ENCODE measurements around the gene CLCN6. TPM values are rescaled to one million over a fixed set of nuclear protein-coding genes. Genes with fewer than 3 reads are reported as not detected.

CLCN6 gene
- total RNA-seq, 2 donors from 2014 or later: 29.6 to 31.5 TPM

DNA sequence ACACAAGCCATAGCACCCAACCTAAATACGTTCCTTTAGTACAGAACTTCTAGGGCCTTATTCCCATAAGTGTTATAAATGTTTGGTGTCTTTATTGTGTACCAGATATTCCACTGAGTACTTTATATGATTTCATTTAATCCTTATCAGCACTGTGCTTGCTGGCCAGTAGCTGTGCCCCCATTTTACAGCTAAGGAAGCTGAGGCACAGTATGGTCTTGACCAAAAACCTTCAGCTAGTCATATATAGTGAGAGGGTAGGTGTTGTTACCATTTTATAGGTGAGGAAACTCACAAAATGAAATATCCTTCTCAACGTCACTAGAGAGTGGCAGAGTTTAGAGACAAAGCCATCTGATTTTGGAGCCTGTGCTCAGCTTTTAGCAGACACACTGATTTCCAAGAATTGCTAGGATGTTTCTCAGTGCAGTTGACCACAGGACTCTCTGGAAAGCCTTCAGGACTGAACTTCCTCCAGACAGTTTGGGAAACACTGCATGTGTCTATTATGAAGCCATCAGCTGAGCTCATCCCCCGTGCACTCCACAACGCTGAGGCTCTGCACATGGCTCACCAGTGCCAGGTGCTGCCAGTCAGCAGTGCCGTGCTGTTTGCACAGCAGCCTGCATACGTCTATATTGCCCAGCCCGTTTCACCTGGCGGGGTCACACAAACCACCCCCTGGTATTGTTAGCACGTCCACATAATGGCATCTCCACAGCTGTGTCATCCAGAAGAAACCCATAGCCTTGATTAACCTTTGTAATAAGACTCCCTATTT lies 26.1 kb downstream of the CLCN6 start:
- Mint-ChIP-seq H3K9me3 (no peaks in the 10 kb centered on the region), H3K27ac (no peak overlapping the region), H3K4me1 (no peaks in the 10 kb centered on the region), H3K36me3 (ENCODE audit: low read depth) (peaks cover 72% of the 10 kb centered on the region), H3K27me3 (ENCODE audit: insufficient read depth) (no peaks in the 10 kb centered on the region), H3K4me3 (no peak overlapping the region)
- Histone ChIP-seq H3K27ac (ENCODE audit: low read depth, low read length) (no peak overlapping the region), H3K36me3 (ENCODE audit: control insufficient read depth, insufficient read depth, low read length) (peaks cover 83% of the 10 kb centered on the region), H3K9ac (ENCODE audit: extremely low read depth, low read length, poor library complexity, severe bottlenecking) (no peak overlapping the region), H3K4me3 (ENCODE audit: low read length) (no peak overlapping the region), H3K4me1 (ENCODE audit: control insufficient read depth, insufficient read depth, low read length) (no peaks in the 10 kb centered on the region), H3K9me3 (ENCODE audit: control insufficient read depth, low read length) (no peaks in the 10 kb centered on the region), H3K27me3 (ENCODE audit: control insufficient read depth, insufficient read depth, low read length, poor library complexity, severe bottlenecking) (no peaks in the 10 kb centered on the region)
- TF ChIP-seq, protein P1, sequence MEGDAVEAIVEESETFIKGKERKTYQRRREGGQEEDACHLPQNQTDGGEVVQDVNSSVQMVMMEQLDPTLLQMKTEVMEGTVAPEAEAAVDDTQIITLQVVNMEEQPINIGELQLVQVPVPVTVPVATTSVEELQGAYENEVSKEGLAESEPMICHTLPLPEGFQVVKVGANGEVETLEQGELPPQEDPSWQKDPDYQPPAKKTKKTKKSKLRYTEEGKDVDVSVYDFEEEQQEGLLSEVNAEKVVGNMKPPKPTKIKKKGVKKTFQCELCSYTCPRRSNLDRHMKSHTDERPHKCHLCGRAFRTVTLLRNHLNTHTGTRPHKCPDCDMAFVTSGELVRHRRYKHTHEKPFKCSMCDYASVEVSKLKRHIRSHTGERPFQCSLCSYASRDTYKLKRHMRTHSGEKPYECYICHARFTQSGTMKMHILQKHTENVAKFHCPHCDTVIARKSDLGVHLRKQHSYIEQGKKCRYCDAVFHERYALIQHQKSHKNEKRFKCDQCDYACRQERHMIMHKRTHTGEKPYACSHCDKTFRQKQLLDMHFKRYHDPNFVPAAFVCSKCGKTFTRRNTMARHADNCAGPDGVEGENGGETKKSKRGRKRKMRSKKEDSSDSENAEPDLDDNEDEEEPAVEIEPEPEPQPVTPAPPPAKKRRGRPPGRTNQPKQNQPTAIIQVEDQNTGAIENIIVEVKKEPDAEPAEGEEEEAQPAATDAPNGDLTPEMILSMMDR (conservative IDR thresholded peaks at IDR 0.05): no peak
- no peak for DNase-seq
- 90 to 95% methylated on average over 6 to 8 of the region's 9 CpGs for WGBS, 2 experiments (ENCODE audit: insufficient coverage in 1 of 2, insufficient read length in 1 of 2)

DNA sequence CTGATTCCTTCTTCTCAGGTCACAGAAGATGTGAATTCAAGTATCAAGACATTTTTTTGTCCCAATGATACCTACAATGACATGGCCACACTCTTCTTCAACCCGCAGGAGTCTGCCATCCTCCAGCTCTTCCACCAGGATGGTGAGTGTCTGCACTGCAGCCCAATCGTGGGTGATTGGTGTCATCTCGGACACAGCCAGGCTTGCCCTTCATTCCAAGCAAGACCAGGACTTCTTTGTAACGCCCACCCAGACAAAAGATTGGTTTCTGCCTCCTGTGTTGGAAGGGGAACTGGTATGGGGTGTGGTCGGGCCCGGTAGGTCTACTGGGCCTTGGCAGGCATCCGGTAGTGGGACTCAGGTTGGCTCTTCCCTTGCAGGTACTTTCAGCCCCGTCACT lies 27.5 kb downstream of the CLCN6 start:
- no peaks in the 10 kb centered on the region for H3K4me1 ChIP-seq (ENCODE audit: control insufficient read depth, insufficient read depth, low read length)
- WGBS, 2 experiments (ENCODE audit: insufficient coverage in 1 of 2, insufficient read length in 1 of 2): 96 to 99% methylated on average over 6 to 8 of the region's 8 CpGs
- Mint-ChIP-seq H3K36me3 (ENCODE audit: low read depth) (peaks cover 68% of the 10 kb centered on the region), H3K4me3 (no peak overlapping the region), H3K27me3 (ENCODE audit: insufficient read depth) (no peaks in the 10 kb centered on the region), H3K9me3 (no peaks in the 10 kb centered on the region), H3K27ac (no peak overlapping the region), H3K4me1 (no peaks in the 10 kb centered on the region)
- peaks cover 79% of the 10 kb centered on the region for H3K36me3 ChIP-seq (ENCODE audit: control insufficient read depth, insufficient read depth, low read length)
- H3K9me3 ChIP-seq (ENCODE audit: control insufficient read depth, low read length): no peaks in the 10 kb centered on the region
- TF ChIP-seq, protein P1 (conservative IDR thresholded peaks at IDR 0.05): no peak
- no peak overlapping the region for H3K4me3 ChIP-seq (ENCODE audit: low read length)
- H3K9ac ChIP-seq (ENCODE audit: extremely low read depth, low read length, poor library complexity, severe bottlenecking): no peak overlapping the region
- no peak overlapping the region for H3K27ac ChIP-seq (ENCODE audit: low read depth, low read length)
- no peak for DNase-seq
- H3K27me3 ChIP-seq (ENCODE audit: control insufficient read depth, insufficient read depth, low read length, poor library complexity, severe bottlenecking): no peaks in the 10 kb centered on the region

DNA sequence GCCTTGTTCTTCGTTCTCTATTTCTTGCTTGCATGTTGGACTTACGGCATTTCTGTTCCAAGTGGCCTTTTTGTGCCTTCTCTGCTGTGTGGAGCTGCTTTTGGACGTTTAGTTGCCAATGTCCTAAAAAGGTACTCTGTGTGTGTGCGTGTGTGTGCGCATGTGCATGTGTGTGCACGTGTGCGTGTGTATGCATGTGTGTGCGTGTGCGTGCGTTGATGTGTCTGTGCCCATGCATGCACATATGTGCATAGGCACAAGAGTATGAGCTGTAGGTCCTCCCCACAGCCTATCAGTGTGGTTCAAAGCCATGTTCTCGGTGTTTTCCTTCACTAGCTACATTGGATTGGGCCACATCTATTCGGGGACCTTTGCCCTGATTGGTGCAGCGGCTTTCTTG lies 27.9 kb downstream of the CLCN6 start:
- H3K27ac ChIP-seq (ENCODE audit: low read depth, low read length): no peak overlapping the region
- H3K4me1 ChIP-seq (ENCODE audit: control insufficient read depth, insufficient read depth, low read length): no peaks in the 10 kb centered on the region
- peaks cover 75% of the 10 kb centered on the region for H3K36me3 ChIP-seq (ENCODE audit: control insufficient read depth, insufficient read depth, low read length)

More for the DNA sequence above, 27.9 kb downstream of the CLCN6 start:
- 95 to 96% methylated on average over 13 of the region's 13 CpGs for WGBS, 2 experiments (ENCODE audit: insufficient coverage in 1 of 2, insufficient read length in 1 of 2)
- Histone ChIP-seq H3K4me3 (ENCODE audit: low read length) (no peak overlapping the region), H3K9ac (ENCODE audit: extremely low read depth, low read length, poor library complexity, severe bottlenecking) (no peak overlapping the region), H3K27me3 (ENCODE audit: control insufficient read depth, insufficient read depth, low read length, poor library complexity, severe bottlenecking) (no peaks in the 10 kb centered on the region), H3K9me3 (ENCODE audit: control insufficient read depth, low read length) (no peaks in the 10 kb centered on the region)
- no peaks in the 10 kb centered on the region for H3K9me3 Mint-ChIP-seq
- no peaks in the 10 kb centered on the region for H3K4me1 Mint-ChIP-seq
- no peak for DNase-seq
- H3K36me3 Mint-ChIP-seq (ENCODE audit: low read depth): peaks cover 68% of the 10 kb centered on the region
- no peak overlapping the region for H3K27ac Mint-ChIP-seq
- no peaks in the 10 kb centered on the region for H3K27me3 Mint-ChIP-seq (ENCODE audit: insufficient read depth)
- TF ChIP-seq, protein P1 (conservative IDR thresholded peaks at IDR 0.05): no peak
- no peak overlapping the region for H3K4me3 Mint-ChIP-seq
